Stimulated activated naive CD4-positive, alpha-beta T cell (primary cell): ENCODE results near the gene VCAN.
"Not testable (repeated sequence)": the region's sequence is repeated elsewhere in the genome, so short reads cannot be mapped to it uniquely, and the experiment has no call there.

ENCODE experiments used
- DNase-seq, 6 experiments: peaks; one replicate each; lab custom pipeline; 2025; lab: John Stamatoyannopoulos, UW

Gene VCAN

GRCh38 chr5:83471405-83472212 lies at the start of gene VCAN:
TSS of gene VCAN (plus strand) at chr5:83471744. CDS start at chr5:83483519, 11,775 bp downstream.
- DNase-seq: no peak

GRCh38 chr5:83422284-83422683 lies 49.3 kb upstream of the VCAN start:
- DNase-seq: no peak

- no peak for DNase-seq
Measured at GRCh38 chr5:83426855-83427254, 44.7 kb upstream of the VCAN start.

- DNase-seq: no peak
Measured at GRCh38 chr5:83428126-83428525, 43.4 kb upstream of the VCAN start.

GRCh38 chr5:83428890-83429289 lies 42.7 kb upstream of the VCAN start:
- no peak for DNase-seq

GRCh38 chr5:83430130-83431010 lies 41.2 kb upstream of the VCAN start:
- DNase-seq: peak in 5 of 6 experiments; percentile 1 to 51 (median 14)

GRCh38 chr5:83433891-83434290 lies 37.7 kb upstream of the VCAN start:
- no peak for DNase-seq

- no peak for DNase-seq
Measured at GRCh38 chr5:83434946-83435345, 36.6 kb upstream of the VCAN start.

- DNase-seq: no peak
Measured at GRCh38 chr5:83436276-83436675, 35.3 kb upstream of the VCAN start.

- not testable (repeated sequence) for DNase-seq
Measured at GRCh38 chr5:83437697-83438096, 33.8 kb upstream of the VCAN start.

GRCh38 chr5:83440826-83441225 lies 30.7 kb upstream of the VCAN start:
- no peak for DNase-seq

GRCh38 chr5:83441747-83442146 lies 29.8 kb upstream of the VCAN start:
- DNase-seq: no peak

- no peak for DNase-seq
Measured at GRCh38 chr5:83443534-83443933, 28.0 kb upstream of the VCAN start.

- no peak for DNase-seq
Measured at GRCh38 chr5:83444445-83444844, 27.1 kb upstream of the VCAN start.

- no peak for DNase-seq
Measured at GRCh38 chr5:83446253-83446947, 25.1 kb upstream of the VCAN start.

- DNase-seq: no peak
Measured at GRCh38 chr5:83447533-83447932, 24.0 kb upstream of the VCAN start.

- no peak for DNase-seq
Measured at GRCh38 chr5:83450183-83450966, 21.2 kb upstream of the VCAN start.

GRCh38 chr5:83450967-83451248 lies 20.6 kb upstream of the VCAN start:
- DNase-seq: no peak

GRCh38 chr5:83451955-83452354 lies 19.6 kb upstream of the VCAN start:
- no peak for DNase-seq

GRCh38 chr5:83453937-83454336 lies 17.6 kb upstream of the VCAN start:
- DNase-seq: no peak

- no peak for DNase-seq
Measured at GRCh38 chr5:83464261-83464660, 7.3 kb upstream of the VCAN start.
